ENCODE results near the gene UBE2V1.

UBE2V1 gene

DNA sequence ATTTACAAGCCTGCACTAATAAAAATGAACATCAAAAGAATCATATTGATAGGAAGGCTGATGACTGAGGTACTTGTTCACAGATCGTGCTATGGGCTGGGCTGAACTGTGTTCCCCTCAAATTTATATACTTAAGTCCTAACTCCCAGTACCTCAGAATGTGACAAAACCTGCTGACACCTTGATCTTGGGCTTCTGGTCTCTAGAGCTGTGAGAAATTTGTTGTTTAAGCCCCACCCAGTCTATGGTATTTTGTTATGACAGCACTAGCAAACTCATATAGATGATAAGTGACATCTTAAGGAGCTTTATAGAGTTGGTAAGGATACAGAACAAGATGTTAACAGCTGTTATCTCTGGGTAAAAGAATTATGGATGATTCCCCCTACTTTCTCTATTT lies 13.8 kb downstream of the UBE2V1 start:
- no peak for DNase-seq (ENCODE audit: low spot score)
- no CpG with 5 or more reads among the region's 1 CpG for WGBS, 2 donors (ENCODE audit: extremely low coverage in 2 of 2, insufficient read length in 2 of 2, insufficient replicate concordance in 1 of 2)
- no peak overlapping the region for H3K4ac ChIP-seq (ENCODE audit: low read length)
- no peak overlapping the region for H2BK5ac ChIP-seq (ENCODE audit: low read length)
- no peak overlapping the region for H3K18ac ChIP-seq (ENCODE audit: low read length)
- H3K9me3 ChIP-seq (replicated peaks in 1 of 2; ENCODE audit: control insufficient read depth in 2 of 2, insufficient read depth in 1 of 2, low read depth in 1 of 2, low read length in 2 of 2), result no peaks in the 10 kb centered on the region
- no peak overlapping the region for H3K4me2 ChIP-seq (ENCODE audit: insufficient read depth, low read length, poor library complexity, severe bottlenecking)
- no peak overlapping the region for H4K8ac ChIP-seq (ENCODE audit: low read depth, low read length)
- no peaks in the 10 kb centered on the region for H3K27me3 ChIP-seq (ENCODE audit: control insufficient read depth in 3 of 3, insufficient read depth in 3 of 3, low read depth in 1 of 3, low read length in 3 of 3)
- H2BK15ac ChIP-seq (ENCODE audit: low read length), result no peak overlapping the region
- no peak overlapping the region for H2AFZ ChIP-seq (ENCODE audit: low read length)
- H3K9ac ChIP-seq (ENCODE audit: low read depth, low read length, poor library complexity), result no peak overlapping the region
- no peak overlapping the region for H3K14ac ChIP-seq (ENCODE audit: low read length)
- no peak overlapping the region for H3K4me3 ChIP-seq (ENCODE audit: low read length in 2 of 2)
- no peak overlapping the region for H2AK5ac ChIP-seq (ENCODE audit: low read depth, low read length)
- peaks cover 4 to 71% of the 10 kb centered on the region in 2 donors for H3K36me3 ChIP-seq (replicated peaks in 1 of 2; ENCODE audit: control insufficient read depth in 2 of 2, insufficient read depth in 2 of 2, low read length in 2 of 2)
- no peaks in the 10 kb centered on the region for H3K4me1 ChIP-seq (ENCODE audit: control insufficient read depth in 2 of 2, insufficient read depth in 1 of 2, low read depth in 1 of 2, low read length in 2 of 2)
- H2BK12ac ChIP-seq (ENCODE audit: low read length), result no peak overlapping the region
- H3K27ac ChIP-seq (replicated peaks; ENCODE audit: low read length), result no peak overlapping the region
- H3K23ac ChIP-seq (ENCODE audit: low read depth, low read length, poor library complexity), result no peak overlapping the region
- peaks cover 8% of the 10 kb centered on the region for H3K79me1 ChIP-seq (ENCODE audit: low read depth, low read length)
- H2BK120ac ChIP-seq (ENCODE audit: low read depth, low read length), result no peak overlapping the region
- no peak overlapping the region for H4K91ac ChIP-seq (ENCODE audit: low read depth, low read length, poor library complexity)

DNA sequence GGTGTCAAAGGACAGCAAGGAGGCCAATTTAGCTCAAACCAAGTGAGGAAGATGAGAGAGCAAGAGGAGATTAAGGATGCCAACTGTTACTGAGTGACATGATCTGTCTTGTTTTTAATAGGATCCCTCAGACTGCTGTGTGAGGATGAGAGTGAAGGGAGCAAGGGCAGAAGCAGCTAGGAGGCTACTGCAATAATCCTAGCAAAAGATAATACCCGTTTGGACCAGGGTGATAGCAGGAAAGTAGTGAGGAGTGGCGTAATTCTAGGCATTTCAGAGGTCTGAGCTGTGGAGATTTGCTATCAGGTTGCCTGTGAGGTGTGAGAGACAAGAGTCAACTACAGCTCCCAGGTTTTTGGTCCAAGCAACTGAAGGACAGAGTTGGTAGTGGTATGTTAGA lies 14.7 kb downstream of the UBE2V1 start:
- Histone ChIP-seq H2BK5ac (ENCODE audit: low read length) (no peak overlapping the region), H3K4ac (ENCODE audit: low read length) (no peak overlapping the region), H4K8ac (ENCODE audit: low read depth, low read length) (no peak overlapping the region), H3K23ac (ENCODE audit: low read depth, low read length, poor library complexity) (no peak overlapping the region), H3K36me3 (replicated peaks in 1 of 2; ENCODE audit: control insufficient read depth in 2 of 2, insufficient read depth in 2 of 2, low read length in 2 of 2) (peaks cover 4 to 74% of the 10 kb centered on the region in 2 donors), H3K9me3 (replicated peaks in 1 of 2; ENCODE audit: control insufficient read depth in 2 of 2, insufficient read depth in 1 of 2, low read depth in 1 of 2, low read length in 2 of 2) (no peaks in the 10 kb centered on the region), H3K4me1 (ENCODE audit: control insufficient read depth in 2 of 2, insufficient read depth in 1 of 2, low read depth in 1 of 2, low read length in 2 of 2) (no peaks in the 10 kb centered on the region), H3K4me3 (ENCODE audit: low read length in 2 of 2) (no peak overlapping the region), H3K27ac (replicated peaks; ENCODE audit: low read length) (no peak overlapping the region), H2BK120ac (ENCODE audit: low read depth, low read length) (no peak overlapping the region), H3K79me1 (ENCODE audit: low read depth, low read length) (peaks cover 8% of the 10 kb centered on the region), H3K27me3 (ENCODE audit: control insufficient read depth in 3 of 3, insufficient read depth in 3 of 3, low read depth in 1 of 3, low read length in 3 of 3) (no peaks in the 10 kb centered on the region), H3K18ac (ENCODE audit: low read length) (no peak overlapping the region), H3K14ac (ENCODE audit: low read length) (no peak overlapping the region), H3K4me2 (ENCODE audit: insufficient read depth, low read length, poor library complexity, severe bottlenecking) (no peak overlapping the region), H2AFZ (ENCODE audit: low read length) (no peak overlapping the region), H4K91ac (ENCODE audit: low read depth, low read length, poor library complexity) (no peak overlapping the region), H3K9ac (ENCODE audit: low read depth, low read length, poor library complexity) (no peak overlapping the region), H2AK5ac (ENCODE audit: low read depth, low read length) (no peak overlapping the region), H2BK12ac (ENCODE audit: low read length) (no peak overlapping the region), H2BK15ac (ENCODE audit: low read length) (no peak overlapping the region)
- WGBS, 2 donors (ENCODE audit: extremely low coverage in 2 of 2, insufficient read length in 2 of 2, insufficient replicate concordance in 1 of 2), result no CpG with 5 or more reads among the region's 2 CpGs
- DNase-seq (ENCODE audit: low spot score), result no peak

DNA sequence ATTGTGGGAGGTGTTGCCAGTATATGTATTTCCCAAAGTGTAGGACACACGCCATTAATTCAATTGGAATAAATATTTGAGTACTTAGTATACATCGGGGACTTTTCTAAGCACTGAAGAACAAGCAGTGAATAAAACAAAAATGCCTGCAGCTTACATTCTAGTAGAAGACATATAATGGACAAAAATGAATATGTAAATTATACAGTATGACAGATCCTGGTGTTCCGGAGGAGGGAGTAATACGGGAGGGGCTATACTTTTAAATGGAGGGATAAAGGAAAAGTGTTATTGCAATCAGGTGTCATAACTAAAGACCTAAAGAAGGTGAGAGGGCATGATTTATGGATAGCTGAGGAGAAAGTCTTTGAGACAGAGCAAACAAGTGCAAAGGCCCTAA lies 15.1 kb downstream of the UBE2V1 start:
- Histone ChIP-seq H3K14ac (ENCODE audit: low read length) (no peak overlapping the region), H2BK120ac (ENCODE audit: low read depth, low read length) (no peak overlapping the region), H3K4me2 (ENCODE audit: insufficient read depth, low read length, poor library complexity, severe bottlenecking) (no peak overlapping the region), H3K4me3 (ENCODE audit: low read length in 2 of 2) (no peak overlapping the region), H3K4ac (ENCODE audit: low read length) (no peak overlapping the region), H3K4me1 (ENCODE audit: control insufficient read depth in 2 of 2, insufficient read depth in 1 of 2, low read depth in 1 of 2, low read length in 2 of 2) (no peaks in the 10 kb centered on the region), H4K8ac (ENCODE audit: low read depth, low read length) (no peak overlapping the region), H2BK12ac (ENCODE audit: low read length) (no peak overlapping the region), H3K23ac (ENCODE audit: low read depth, low read length, poor library complexity) (no peak overlapping the region), H2AK5ac (ENCODE audit: low read depth, low read length) (no peak overlapping the region), H2BK5ac (ENCODE audit: low read length) (no peak overlapping the region), H3K79me1 (ENCODE audit: low read depth, low read length) (peaks cover 8% of the 10 kb centered on the region), H3K36me3 (replicated peaks in 1 of 2; ENCODE audit: control insufficient read depth in 2 of 2, insufficient read depth in 2 of 2, low read length in 2 of 2) (peaks cover 4 to 75% of the 10 kb centered on the region in 2 donors), H2AFZ (ENCODE audit: low read length) (no peak overlapping the region), H3K18ac (ENCODE audit: low read length) (no peak overlapping the region), H4K91ac (ENCODE audit: low read depth, low read length, poor library complexity) (no peak overlapping the region), H3K9ac (ENCODE audit: low read depth, low read length, poor library complexity) (no peak overlapping the region), H3K27ac (replicated peaks; ENCODE audit: low read length) (no peak overlapping the region), H2BK15ac (ENCODE audit: low read length) (no peak overlapping the region), H3K27me3 (ENCODE audit: control insufficient read depth in 3 of 3, insufficient read depth in 3 of 3, low read depth in 1 of 3, low read length in 3 of 3) (no peaks in the 10 kb centered on the region), H3K9me3 (replicated peaks in 1 of 2; ENCODE audit: control insufficient read depth in 2 of 2, insufficient read depth in 1 of 2, low read depth in 1 of 2, low read length in 2 of 2) (no peaks in the 10 kb centered on the region)
- no peak for DNase-seq (ENCODE audit: low spot score)
- WGBS, 2 donors (ENCODE audit: extremely low coverage in 2 of 2, insufficient read length in 2 of 2, insufficient replicate concordance in 1 of 2), result no CpG with 5 or more reads among the region's 4 CpGs

DNA sequence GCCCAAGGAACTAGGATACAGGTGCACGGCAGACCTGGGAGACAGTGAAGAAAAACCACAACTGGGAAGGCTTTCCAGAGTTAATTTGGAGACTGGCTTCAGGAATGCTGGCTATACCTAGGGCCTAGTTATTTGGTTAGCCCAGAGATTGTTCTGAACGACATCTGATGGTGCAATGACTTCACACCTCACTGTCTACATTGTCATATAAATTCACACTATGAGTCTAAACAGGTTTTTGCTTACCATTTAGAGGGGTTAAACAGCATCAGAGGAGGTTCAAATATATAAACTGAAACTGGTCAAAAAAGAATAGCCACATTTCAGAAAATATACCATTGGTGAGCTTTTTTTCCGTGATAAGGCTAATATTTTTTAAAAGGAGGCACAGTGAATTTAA lies 16.7 kb downstream of the UBE2V1 start:
- Histone ChIP-seq H2AFZ (ENCODE audit: low read length) (no peak overlapping the region), H3K4me1 (ENCODE audit: control insufficient read depth in 2 of 2, insufficient read depth in 1 of 2, low read depth in 1 of 2, low read length in 2 of 2) (no peaks in the 10 kb centered on the region), H3K4me2 (ENCODE audit: insufficient read depth, low read length, poor library complexity, severe bottlenecking) (no peak overlapping the region), H3K27me3 (ENCODE audit: control insufficient read depth in 3 of 3, insufficient read depth in 3 of 3, low read depth in 1 of 3, low read length in 3 of 3) (no peaks in the 10 kb centered on the region), H2AK5ac (ENCODE audit: low read depth, low read length) (no peak overlapping the region), H3K9me3 (replicated peaks in 1 of 2; ENCODE audit: control insufficient read depth in 2 of 2, insufficient read depth in 1 of 2, low read depth in 1 of 2, low read length in 2 of 2) (no peaks in the 10 kb centered on the region), H2BK120ac (ENCODE audit: low read depth, low read length) (no peak overlapping the region), H3K36me3 (replicated peaks in 1 of 2; ENCODE audit: control insufficient read depth in 2 of 2, insufficient read depth in 2 of 2, low read length in 2 of 2) (peaks cover 6 to 75% of the 10 kb centered on the region in 2 donors), H4K91ac (ENCODE audit: low read depth, low read length, poor library complexity) (no peak overlapping the region), H3K18ac (ENCODE audit: low read length) (no peak overlapping the region), H3K79me1 (ENCODE audit: low read depth, low read length) (peaks cover 9% of the 10 kb centered on the region), H2BK12ac (ENCODE audit: low read length) (no peak overlapping the region), H2BK15ac (ENCODE audit: low read length) (no peak overlapping the region), H3K23ac (ENCODE audit: low read depth, low read length, poor library complexity) (no peak overlapping the region), H2BK5ac (ENCODE audit: low read length) (no peak overlapping the region), H3K4ac (ENCODE audit: low read length) (no peak overlapping the region), H3K9ac (ENCODE audit: low read depth, low read length, poor library complexity) (no peak overlapping the region), H3K27ac (replicated peaks; ENCODE audit: low read length) (no peak overlapping the region), H4K8ac (ENCODE audit: low read depth, low read length) (no peak overlapping the region), H3K4me3 (ENCODE audit: low read length in 2 of 2) (no peak overlapping the region), H3K14ac (ENCODE audit: low read length) (no peak overlapping the region)
- DNase-seq (ENCODE audit: low spot score), result no peak
- WGBS, 2 donors (ENCODE audit: extremely low coverage in 2 of 2, insufficient read length in 2 of 2, insufficient replicate concordance in 1 of 2), result no CpG with 5 or more reads among the region's 3 CpGs

Measured in neuronal stem cell (in vitro differentiated cells).